CD4-positive, alpha-beta T cell treated with Interleukin-21 for 1 hour (primary cell): Measurements from ENCODE around the gene EXD3.

ENCODE experiments used
- DNase-seq: peaks from one replicate; pipeline ENCODE4 v3.0.0-alpha.2; 2020

The EXD3 gene

DNA sequence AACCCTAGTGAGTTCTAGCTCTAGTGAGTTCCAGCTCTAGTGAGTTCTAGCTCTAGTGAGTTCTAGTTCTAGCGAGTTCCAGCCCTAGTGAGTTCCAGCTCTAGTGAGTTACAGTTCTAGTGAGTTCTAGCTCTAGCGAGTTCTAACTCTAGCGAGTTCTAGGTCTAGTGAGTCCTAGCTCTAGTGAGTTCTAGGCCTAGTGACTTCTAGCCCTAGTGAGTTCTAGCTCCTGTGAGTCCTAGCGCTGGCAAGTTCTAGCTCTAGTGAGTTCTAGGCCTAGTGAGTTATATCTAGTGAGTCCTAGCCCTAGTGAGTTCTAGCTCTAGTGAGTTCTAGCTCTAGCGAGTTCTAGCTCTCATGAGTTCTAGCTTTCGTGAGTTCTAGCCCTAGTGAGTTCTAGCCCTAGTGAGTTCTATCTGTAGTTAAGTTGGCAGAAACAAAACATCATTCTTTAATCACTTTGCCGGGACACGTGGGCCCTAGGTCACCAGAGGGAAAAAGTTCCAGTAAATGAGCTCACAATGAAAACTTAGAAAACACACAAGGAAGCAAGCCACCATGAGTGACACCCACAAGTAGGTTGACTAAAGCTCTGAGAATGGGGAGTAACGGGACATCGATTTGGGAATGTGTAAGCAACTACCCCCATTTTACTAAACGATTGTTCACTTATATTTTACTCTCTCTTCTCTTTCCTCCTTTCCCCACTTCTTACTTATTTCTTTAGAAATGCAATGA, 47.5 kb downstream of the EXD3 start:
- no peak for DNase-seq

DNA sequence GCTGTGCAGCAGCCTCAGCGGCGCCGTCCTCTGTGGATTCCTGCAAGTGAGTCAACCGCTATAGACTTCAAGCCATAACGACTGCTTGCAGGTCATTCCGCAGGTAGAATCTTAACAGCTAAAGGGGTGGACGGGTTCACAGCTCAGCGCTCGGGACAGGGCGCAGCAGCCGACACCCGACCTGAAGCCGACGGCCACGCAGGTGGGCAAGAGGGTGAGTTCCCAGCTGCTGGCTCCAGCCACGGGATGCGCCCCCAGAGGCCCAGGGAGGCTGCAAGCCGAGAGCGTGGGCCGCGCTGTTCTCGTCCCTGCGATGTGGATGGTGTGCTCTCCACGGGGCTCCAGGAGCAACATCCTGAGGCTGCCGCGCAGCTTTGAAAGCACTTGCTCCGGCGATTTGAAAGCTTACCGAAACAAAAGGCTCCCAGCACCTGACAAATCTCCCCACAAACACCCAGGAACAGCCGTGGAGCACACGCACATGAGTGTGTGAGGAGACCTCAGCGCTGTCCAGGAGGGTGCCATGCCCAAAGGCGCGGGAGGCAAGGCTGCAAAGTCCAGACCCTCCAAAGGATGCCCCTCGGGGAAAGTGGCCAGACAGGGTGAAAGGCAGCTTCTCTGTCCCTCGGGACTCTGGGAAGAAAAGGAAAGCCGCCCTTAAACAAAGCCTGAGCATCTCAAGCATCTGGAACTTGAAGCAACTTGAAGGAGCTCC, 48.7 kb downstream of the EXD3 start:
- DNase-seq: no peak

DNA sequence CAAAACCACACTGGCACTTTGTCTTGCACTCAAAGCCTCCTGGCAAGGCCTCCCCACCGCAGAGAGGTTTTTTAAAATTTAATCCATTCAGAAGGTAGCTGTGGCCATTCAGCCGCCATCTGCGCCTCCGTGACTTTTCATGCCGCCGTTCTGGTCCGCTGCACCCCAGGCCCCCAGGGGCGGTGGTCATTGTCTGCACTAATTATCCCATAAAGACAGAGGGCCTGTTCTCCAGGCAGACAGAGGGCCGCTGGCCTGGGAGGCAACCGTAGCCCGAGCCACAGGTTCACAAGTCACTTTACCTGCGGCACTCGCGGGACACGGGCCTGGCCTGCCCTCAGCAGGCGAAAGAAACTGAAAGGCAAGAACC, 49.4 kb downstream of the EXD3 start:
- no peak for DNase-seq

DNA sequence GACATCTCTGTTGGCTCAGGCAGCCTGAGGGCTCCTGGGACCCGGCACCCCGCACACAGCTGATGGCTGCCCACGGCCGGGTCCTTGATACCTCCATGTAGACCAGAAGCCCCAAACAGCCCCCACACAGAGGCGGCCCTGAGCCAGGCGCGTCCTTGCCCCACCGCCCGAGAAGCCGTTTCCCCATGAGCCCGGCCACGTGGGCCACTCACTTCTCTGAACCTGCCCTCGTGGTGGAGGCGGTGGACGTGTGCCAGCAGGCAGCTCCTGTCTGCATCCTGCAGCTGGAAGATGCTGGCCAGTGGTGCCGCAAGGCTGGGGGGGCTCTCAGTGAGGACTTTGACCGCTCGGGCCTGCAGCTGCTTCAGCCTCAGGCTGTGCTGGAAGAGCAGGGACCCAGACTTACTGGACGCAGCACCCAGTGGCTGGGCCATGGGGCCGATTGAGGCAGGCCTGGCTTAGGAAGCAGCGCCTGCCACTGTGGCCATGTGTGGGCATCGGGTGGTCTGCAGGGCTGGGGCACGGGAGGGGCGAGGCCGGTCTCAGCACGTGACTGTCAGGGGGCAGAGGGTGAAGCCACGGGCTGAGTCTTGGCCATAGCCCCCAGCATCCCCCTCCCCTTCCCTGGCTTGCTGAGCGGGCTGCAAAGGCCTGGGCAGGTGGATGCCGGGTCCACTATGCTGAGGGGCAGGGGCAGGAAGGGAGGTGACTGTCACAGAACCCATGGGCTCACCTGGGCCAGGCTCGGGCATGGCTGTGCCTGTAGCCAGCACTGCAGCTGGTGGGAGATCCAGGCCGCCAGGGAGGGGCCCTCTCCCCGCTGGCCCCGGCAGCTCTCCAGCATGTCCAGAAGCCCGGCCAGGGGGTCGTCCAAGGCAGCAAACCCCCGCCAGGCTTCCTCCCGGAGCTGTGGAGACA, 50.0 kb downstream of the EXD3 start:
- DNase-seq: no peak

DNA sequence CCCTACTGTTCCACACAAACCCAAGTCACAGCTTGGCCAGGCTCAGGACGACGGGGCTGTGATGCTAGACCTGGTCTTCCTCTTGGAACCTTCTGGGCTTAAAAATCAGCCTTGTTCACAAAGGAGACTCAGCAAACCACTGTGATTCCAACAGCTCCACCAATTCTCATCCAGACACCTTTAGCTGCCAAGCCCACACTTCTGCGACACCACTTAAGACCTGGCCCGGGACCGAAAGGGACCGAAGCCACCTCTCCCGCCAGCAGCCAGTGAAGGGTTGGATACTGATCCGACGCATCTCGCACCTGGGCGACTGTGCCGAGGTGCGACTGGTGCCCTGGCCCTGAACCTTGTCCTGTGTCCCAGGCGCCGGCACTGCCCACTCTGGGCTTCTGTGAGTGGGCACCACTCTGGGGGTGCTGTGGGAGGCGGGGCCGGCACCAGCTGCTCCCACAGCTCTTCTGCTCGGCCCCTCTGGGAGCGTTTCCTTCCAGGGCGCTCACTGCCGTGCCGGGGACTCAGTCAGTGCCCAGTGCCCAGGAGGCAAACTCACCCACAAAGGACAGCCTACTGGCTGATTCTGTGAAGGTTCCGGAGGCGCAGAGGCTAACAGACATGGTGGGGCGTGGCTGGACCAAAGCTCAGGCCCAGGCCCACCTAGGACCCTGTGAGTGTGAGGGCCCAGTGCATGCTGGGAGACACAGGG, 50.9 kb downstream of the EXD3 start:
- no peak for DNase-seq

DNA sequence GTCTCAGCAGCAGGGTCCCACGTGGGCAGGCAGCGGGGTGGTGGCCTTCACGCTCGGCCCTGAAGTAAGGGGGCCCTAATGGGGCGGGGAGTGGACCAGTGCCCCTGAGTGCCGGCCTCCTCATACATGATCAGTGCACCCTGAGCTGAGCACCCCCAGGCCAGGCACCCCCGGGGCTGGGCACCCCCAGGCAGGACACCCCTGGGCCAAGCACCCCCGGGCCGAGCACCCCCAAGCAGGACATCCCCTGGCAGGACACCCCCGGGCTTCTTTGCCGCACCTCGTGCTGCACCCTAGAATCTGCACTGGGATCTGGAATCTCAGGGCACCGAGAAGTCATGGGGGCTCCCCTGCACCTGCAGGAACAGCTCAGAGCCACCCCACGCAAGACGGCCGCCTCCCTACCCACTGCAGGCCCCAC, 51.4 kb downstream of the EXD3 start:
- DNase-seq: no peak

DNA sequence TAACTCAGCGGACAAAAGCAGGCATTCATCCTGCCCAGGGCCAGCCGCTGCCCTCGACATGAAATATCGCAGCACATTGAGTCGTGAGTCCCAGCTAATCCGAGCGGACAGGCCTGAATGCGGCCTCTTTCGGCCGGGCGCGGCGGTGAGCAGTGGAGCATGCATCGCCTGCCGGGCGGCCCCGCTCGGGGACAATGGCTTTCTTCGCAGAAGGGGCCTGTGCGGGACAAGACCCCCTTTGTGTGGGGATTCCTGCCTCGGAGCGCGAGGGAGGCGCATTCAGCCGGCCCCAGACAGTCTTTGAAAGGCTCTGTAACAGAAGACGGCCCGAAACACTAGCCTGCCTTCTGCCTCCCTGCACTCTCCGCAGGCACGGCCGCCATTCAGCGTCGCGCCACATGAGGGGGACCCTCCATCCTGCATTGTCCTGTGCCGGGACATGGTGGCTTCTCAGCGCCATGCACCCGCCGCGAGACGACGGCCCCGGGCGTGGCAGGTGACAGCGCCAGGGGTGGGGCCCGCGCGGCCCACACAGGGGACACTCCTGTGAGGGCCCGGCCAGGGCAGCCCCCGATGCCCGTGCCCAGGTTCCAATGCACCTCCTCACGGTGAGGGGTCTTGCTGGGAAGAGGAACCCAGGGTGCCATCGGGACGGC, 52.0 kb downstream of the EXD3 start:
- DNase-seq: no peak

DNA sequence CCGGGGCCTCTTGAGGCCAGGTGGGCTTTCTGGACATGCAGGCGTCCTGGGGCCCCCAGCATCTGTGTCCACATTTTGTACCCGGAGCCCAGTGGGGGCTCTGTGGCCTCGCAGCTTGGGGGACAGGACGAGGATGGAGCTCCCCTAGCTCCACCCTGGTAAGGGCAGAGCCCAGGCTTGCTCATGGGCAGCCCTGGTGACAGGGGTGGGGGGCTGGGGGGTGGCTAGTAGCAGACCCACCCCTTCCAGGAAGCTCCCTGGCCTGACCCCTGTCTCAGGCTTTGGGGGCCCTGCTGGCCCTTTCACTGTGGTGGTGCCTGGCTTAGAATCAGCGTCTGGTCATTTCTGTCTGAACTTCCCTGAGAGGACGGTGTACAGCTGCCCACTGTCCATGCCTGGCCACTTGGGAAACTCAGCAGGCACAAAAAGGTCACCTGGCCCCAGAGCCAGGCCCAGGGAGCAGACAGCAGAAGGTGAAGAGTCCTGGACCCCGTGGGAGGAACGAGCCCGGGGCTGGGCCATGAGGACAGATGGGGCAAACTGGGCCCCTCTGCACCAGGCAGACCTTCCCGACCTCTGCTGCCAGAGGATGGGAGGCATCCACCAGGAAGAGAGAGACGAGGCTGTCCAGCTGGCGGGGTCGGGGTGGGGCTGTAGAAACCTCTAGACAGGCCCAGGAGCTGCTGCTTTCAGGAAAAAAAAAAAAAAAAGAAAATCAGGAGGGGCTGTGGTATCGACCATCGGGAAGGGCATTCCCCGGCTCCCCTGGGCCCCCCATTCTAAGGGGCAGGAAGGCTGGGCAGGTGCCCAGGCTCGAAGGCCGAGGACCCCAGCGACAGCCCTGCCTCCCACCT, 52.8 kb downstream of the EXD3 start:
- no peak for DNase-seq

DNA sequence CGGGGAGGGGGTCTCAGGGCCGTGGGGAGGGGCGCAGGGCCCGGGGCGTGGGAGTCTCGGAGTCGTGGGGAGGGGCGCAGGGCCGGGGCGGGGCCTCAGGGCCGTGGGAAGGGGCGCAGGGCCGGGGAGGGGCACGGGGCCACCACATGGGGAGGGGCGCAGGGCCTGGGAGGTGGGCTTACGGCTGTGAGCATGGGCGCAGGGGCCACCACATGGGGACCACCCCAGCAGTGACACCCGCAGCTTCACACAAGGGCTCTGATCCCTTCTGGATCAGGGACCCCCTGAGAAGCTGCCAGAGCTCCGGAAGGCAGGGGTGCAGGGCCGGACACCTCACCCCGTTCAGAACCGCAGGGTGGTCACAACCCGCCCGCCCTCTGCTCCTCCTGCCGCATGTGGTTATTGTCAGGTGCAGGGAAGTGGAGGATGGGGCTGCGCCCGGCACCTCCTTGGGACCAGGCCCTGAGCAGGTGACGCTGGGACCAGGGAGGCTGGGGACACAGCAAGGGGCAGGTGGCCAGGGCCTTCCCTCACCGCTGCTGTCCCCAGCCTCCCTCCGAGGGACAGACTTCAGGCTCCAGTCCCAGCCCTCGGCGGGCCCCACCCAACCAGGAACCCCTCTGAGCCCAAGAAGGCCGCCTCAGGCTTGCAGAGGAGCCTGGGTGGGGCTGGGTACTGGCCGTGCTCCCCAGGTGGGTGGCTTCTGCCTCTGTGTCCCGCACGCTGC, 53.7 kb downstream of the EXD3 start:
- no peak for DNase-seq

DNA sequence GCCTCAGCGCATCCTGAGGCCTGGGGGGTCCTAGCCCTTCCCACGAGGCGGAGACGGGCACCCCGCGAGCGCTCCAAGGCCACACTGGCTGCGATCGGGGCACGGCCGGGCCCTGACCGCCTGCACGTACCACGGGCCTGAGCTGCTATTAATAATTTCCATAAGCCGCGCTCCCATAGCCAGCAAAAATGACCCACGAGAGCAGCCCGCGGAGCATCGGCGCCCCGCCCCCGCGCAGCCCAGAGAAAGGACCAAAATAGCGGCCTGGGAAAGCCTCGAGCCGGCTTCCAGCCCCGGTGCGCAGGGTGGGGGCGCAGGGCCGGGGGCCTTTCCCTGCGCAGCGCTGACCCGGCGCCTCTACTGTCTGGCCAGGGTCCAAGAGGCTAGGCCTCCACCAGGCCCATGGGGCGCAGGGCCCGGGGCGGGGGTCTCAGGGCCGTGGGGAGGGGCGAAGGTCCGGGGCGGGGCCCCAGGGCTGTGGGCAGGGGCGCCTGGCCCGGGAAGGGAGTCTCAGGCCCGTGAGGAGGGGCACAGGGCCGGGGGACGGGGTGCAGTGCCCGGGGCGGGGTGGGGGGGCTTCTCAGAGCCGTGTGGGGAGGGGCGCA, 54.4 kb downstream of the EXD3 start:
- DNase-seq: no peak

DNA sequence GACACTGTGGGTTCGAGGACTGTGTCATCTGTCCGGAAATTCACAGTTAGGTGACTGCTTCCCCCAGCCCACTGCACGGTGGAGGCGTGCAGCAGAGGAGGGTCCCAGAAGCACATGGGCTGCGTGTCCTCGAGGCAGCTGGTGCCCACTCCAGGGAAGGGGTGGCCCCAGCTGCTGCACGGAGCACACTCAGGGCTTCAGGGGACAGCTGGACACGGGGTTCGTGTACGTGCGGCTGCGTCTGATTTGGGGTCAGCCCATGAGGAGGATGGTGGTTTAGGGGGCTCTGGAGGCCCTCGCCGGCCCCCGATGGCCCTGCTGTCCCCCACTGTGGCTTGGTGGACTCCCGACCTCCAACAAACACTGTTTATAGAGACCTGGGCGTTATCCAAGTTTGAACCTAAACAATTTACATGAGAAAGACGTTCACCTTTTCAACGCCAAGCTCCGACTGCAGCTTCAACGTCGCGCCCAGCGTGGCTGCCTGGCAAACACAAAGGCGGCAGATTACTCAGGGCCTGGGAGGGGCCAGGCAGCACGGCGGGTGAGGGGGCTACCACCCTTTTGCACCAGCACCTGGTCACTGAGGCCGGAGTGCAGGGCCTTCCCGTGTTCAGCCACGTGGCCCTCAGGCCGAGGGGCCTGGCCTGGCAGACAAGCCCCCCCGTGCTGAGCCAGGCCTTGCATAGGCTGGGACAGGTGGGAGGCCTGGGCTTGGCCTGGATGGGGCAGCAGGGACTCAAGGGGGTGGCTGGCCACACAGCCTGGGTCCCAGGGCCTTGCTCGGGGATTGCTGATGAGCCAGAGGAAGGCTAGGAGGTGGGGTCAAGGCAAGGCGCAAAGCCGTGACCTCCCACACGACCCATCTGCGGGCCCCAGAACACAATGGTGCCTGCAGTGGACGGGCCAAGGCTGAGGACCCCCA, 55.2 kb downstream of the EXD3 start:
- no peak for DNase-seq

DNA sequence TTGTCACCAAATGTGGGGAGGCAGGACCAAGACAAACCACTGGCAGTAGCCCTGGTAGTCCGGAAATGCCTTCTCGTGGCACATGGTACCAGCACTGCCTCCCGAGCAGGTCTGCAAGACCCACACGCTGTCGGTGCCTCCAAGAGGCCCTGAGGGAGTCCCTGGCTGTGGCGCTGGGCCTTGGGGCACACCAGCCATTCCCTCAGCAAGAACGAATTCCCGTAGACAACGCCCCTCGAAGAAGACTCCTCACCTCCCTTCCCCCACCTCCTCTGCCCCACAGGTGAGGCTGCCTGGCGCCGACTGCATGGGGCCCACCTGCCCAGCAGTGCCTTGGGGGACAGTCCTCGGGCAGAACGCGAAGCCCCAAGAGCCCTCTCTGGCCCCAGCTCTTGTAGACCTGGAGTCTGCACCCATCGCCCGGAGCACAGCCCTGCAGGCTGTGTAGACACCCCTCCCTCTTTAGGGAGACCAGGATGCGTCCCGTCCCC, 56.0 kb downstream of the EXD3 start:
- no peak for DNase-seq

DNA sequence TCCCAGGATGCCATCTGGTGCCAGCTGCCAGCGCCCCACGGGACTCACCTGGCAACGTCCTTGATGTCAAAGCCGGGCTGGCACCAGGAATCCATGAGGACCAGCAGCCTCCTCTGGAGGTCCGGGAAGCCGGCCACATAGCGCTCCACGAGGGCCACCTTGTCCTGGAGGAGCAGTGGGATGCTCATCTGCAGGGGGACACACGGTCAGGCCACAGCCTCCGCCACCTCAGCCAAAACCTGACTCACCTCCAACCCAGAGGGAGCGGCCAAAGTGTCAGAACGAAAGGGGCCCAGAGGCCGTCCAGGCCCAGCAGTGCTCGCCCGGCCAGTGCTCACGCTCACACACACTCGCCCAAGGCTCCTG, 56.5 kb downstream of the EXD3 start:
- no peak for DNase-seq

DNA sequence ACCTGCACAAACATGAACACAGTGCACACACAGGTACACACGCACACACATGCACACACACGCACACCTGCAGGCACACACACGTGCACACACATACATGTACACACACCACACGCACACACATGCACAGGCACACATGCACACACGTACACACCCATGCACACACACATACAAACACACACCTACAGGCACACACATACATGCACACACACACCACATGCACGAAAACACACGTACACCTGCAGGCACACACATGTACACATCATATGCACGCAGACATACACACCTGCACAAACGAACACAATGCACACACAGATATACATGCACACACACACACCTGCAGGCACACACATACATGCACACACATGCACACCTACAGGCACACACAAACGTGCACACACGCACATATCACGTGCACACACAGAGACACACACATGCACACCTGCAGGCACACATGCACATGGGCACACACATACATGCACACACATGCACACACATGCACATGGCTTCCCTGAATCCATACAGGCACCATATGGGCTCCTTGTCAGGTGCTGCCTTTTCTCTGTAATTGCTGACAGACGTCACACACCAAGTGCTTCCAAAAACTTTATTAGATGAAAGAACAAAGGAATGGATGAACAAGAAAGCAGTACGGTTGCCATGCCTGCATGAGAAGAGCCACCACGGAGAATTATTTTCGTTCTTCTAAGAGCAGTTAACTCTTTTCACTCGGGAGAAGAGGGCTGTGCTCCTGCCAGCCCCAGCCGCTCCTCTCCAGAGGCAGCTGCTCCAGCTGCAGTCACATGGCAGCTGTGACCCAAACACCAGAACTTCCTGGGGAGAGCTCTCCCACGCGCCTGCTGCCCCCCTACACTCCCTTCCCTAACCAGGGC, 57.2 kb downstream of the EXD3 start:
- no peak for DNase-seq

DNA sequence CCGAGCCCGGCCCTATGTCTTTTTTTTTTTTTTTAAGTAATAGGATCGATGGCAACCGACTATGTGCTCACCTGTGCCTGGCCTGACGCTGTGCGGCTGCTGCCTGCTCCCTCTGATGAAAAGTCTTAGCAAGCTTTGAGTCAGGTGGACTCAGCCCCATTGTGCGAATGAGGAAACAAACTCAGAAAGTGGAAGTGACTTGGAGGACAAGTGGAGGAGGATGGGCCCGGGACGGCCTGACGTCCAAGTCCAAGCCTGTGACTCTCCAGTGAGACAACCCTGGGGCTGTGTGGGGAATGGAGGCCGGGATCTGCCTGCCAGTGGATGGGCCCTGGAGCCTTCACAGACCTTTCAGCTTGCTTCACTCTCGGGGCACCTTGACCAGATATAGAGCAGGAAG, 57.9 kb downstream of the EXD3 start:
- no peak for DNase-seq

DNA sequence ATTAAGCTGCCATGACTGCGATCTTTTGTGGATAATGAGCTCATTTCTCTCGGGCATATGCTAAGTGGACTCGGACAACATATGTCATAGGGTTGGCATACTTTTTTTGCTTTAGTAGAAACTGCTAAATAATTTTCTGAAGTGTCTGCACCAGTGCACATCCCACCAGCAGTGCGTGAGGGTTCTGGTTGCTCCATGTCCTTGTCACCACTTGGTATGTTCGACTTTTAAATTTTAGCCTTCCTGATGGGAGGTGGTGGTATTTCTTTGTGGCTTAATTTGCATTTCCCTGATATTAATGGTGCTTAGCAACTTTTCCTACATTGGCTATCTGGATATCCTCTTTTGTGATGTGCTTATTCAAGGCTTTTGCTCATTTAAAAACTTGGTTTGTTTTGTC, 63.1 kb downstream of the EXD3 start:
- no peak for DNase-seq

DNA sequence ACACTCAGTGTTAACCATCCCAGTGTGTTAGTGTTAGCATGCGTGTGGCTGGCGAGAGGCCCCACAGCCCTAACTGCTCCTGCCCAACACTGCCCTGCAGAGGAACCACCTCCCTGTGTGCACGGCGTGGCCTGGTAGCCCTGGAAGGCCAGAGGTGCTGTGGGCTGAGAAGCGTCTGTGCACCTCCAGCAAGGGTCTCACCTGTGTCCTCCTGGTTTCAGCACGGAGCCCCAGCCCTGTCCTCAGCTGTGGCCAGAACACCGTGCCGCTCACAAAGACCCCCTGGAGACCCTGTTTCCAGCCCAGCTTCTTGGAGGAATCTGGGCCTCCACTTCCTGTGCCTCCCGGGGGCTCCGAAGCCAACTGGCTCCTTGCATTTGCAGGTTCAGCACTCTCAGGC, 64.8 kb downstream of the EXD3 start:
- no peak for DNase-seq

DNA sequence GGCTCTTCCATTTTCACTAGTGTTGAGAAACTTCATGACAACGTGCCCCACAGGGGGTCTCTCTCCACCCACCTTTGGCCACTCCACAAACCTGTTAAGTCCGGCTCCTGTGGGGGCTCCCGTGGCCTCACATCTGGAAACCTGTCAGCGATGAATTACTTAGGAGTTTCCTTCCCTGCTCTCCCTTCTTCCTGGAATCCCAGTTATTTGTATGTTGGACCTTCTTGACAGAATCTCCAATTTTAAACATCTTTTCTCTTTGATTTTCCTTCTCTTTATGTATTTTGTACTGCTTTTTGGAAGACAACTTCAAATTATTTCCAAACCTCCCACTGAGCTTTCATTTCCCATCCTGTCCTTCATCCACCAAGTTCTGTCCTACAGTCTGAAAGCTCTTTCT, 65.8 kb downstream of the EXD3 start:
- no peak for DNase-seq
